Germinal center (tissue), 1 donor: Measurements from ENCODE around the gene ZNF397.
"Not testable (repeated sequence)": the region's sequence is repeated elsewhere in the genome, so short reads cannot be mapped to it uniquely, and the experiment has no call there.

Source experiments
- DNase-seq: peaks from one replicate; pipeline ENCODE4 v3.0.0; 2012; ENCODE audit warnings: mixed read lengths, low spot score

The ZNF397 gene

GRCh38 chr18:35240664-35241447, at the start of gene ZNF397:
Gene ZNF397, plus strand, starts transcription at chr18:35241034. Its CDS starts 1,437 bp downstream, at chr18:35242471.
- DNase-seq: peak; percentile 97

- DNase-seq: no peak
Observed at GRCh38 chr18:35191698-35192025, 49.2 kb upstream of the ZNF397 start.

- DNase-seq: no peak
Observed at GRCh38 chr18:35192415-35192814, 48.4 kb upstream of the ZNF397 start.

GRCh38 chr18:35193316-35193715, 47.5 kb upstream of the ZNF397 start:
- no peak for DNase-seq

- DNase-seq: no peak
Observed at GRCh38 chr18:35197296-35197695, 43.5 kb upstream of the ZNF397 start.

GRCh38 chr18:35201256-35201931, 39.4 kb upstream of the ZNF397 start:
- DNase-seq: no peak

- no peak for DNase-seq
Observed at GRCh38 chr18:35203067-35203466, 37.8 kb upstream of the ZNF397 start.

GRCh38 chr18:35205199-35205712, 35.6 kb upstream of the ZNF397 start:
- no peak for DNase-seq

GRCh38 chr18:35205746-35206458, 34.9 kb upstream of the ZNF397 start:
- DNase-seq: not testable (repeated sequence)

GRCh38 chr18:35215026-35215425, 25.8 kb upstream of the ZNF397 start:
- DNase-seq: no peak

- DNase-seq: not testable (repeated sequence)
Observed at GRCh38 chr18:35216611-35217010, 24.2 kb upstream of the ZNF397 start.

- not testable (repeated sequence) for DNase-seq
Observed at GRCh38 chr18:35219331-35219730, 21.5 kb upstream of the ZNF397 start.

- no peak for DNase-seq
Observed at GRCh38 chr18:35220424-35220823, 20.4 kb upstream of the ZNF397 start.

- no peak for DNase-seq
Observed at GRCh38 chr18:35223797-35224196, 17.0 kb upstream of the ZNF397 start.

GRCh38 chr18:35227254-35227653, 13.6 kb upstream of the ZNF397 start:
- DNase-seq: no peak

- peak; percentile 58 for DNase-seq
Observed at GRCh38 chr18:35231052-35231451, 9.8 kb upstream of the ZNF397 start.

- DNase-seq: no peak
Observed at GRCh38 chr18:35236571-35237363, 4.1 kb upstream of the ZNF397 start.

- no peak for DNase-seq
Observed at GRCh38 chr18:35239314-35239713, 1.5 kb upstream of the ZNF397 start.

GRCh38 chr18:35241448-35241804, 592 bp downstream of the ZNF397 start:
- DNase-seq: no peak

- no peak for DNase-seq
Observed at GRCh38 chr18:35242426-35242825, 1.6 kb downstream of the ZNF397 start.

- DNase-seq: no peak
Observed at GRCh38 chr18:35244671-35245070, 3.8 kb downstream of the ZNF397 start.

GRCh38 chr18:35245719-35246317, 5.0 kb downstream of the ZNF397 start:
- no peak for DNase-seq
